Measurements from ENCODE around the gene HYDIN. TPM values are rescaled to one million over a fixed set of nuclear protein-coding genes. Genes with fewer than 3 reads are reported as not detected.
"Not testable (repeated sequence)": the region's sequence is repeated elsewhere in the genome, so short reads cannot be mapped to it uniquely, and the experiment has no call there.

The HYDIN gene
- total RNA-seq, 2 experiments from 2014 or later: not detected

DNA sequence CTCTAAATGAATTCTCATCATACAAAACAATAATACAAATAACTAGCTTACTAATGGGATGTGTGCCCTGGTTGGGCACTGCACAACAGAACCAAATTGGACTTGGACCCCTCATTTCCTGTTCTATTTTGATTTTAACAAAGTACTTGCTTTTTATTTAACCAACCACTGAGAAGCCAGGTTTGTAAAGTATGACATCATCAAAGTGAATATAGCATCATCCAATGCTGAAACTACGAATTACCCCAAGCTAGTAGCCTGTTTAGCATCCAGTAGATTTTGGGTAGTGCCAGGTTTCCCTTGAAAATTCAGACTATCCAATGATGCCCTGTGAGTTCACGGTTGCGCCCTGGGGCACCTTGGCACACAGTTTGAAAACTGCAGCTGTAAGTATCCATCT lies 51.0 kb downstream of the HYDIN start:
- no peaks in the 10 kb centered on the region for H3K36me3 Mint-ChIP-seq (ENCODE audit: low read depth)
- H3K27me3 Mint-ChIP-seq: peaks cover 19% of the 10 kb centered on the region
- DNase-seq (no peak), ATAC-seq (no peak)
- no peak overlapping the region for H3K27ac Mint-ChIP-seq
- POLR2A ChIA-PET: no interaction called here
- TF ChIP-seq CTCF (IDR thresholded peaks at IDR 0.05): no peak
- H3K9me3 Mint-ChIP-seq: no peaks in the 10 kb centered on the region
- intact Hi-C loops (cut with micrococcal nuclease): no loop called here
- H3K4me3 Mint-ChIP-seq: no peak overlapping the region
- no peaks in the 10 kb centered on the region for H3K4me1 Mint-ChIP-seq (ENCODE audit: low read depth)
- CTCF ChIA-PET: no interaction called here

- intact Hi-C loops (cut with micrococcal nuclease): no loop called here
- ChIA-PET CTCF (no interaction called here), POLR2A (no interaction called here)
- H3K4me1 Mint-ChIP-seq (ENCODE audit: low read depth): no peaks in the 10 kb centered on the region
- H3K9me3 Mint-ChIP-seq: no peaks in the 10 kb centered on the region
- no peak overlapping the region for H3K4me3 Mint-ChIP-seq
- peaks cover 16% of the 10 kb centered on the region for H3K27me3 Mint-ChIP-seq
- ATAC-seq (no peak), DNase-seq (no peak)
- no peaks in the 10 kb centered on the region for H3K36me3 Mint-ChIP-seq (ENCODE audit: low read depth)
- TF ChIP-seq CTCF (IDR thresholded peaks at IDR 0.05): no peak
- no peak overlapping the region for H3K27ac Mint-ChIP-seq
These were observed 57.9 kb downstream of the HYDIN start for GRCh38 chr16:71172481-71173207.

GRCh38 chr16:71161007-71161406 lies 69.5 kb downstream of the HYDIN start:
- POLR2A ChIA-PET; H3K4me3 Mint-ChIP-seq; ATAC-seq; intact Hi-C loops (cut with micrococcal nuclease); H3K9me3 Mint-ChIP-seq; H3K27ac Mint-ChIP-seq; H3K27me3 Mint-ChIP-seq; H3K36me3 Mint-ChIP-seq (ENCODE audit: low read depth); CTCF ChIA-PET; DNase-seq; H3K4me1 Mint-ChIP-seq (ENCODE audit: low read depth): not testable (repeated sequence)

DNA sequence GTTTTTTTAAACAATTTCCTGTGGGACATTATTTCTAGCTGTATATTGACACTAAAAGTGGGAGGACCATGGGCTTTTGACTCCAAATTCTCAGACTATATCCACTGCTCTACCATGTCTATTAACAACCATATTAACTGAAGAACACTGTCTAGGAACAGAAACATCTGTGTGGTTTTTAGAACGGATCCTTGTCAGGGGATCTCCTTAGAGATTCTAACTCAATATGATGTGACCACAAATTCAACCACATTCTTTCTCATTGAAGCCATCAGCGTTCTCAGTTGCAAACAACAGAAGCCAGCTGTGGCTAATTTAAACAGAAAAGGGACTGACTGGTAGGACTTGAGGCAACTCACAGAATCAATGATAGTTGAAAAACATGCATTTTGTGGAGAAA lies 73.2 kb downstream of the HYDIN start:
- H3K4me1 Mint-ChIP-seq (ENCODE audit: low read depth); CTCF ChIA-PET; H3K9me3 Mint-ChIP-seq; H3K27ac Mint-ChIP-seq; intact Hi-C loops (cut with micrococcal nuclease); POLR2A ChIA-PET; DNase-seq; H3K4me3 Mint-ChIP-seq; H3K27me3 Mint-ChIP-seq; H3K36me3 Mint-ChIP-seq (ENCODE audit: low read depth): not testable (repeated sequence)
- peak; percentile 30 for ATAC-seq

DNA sequence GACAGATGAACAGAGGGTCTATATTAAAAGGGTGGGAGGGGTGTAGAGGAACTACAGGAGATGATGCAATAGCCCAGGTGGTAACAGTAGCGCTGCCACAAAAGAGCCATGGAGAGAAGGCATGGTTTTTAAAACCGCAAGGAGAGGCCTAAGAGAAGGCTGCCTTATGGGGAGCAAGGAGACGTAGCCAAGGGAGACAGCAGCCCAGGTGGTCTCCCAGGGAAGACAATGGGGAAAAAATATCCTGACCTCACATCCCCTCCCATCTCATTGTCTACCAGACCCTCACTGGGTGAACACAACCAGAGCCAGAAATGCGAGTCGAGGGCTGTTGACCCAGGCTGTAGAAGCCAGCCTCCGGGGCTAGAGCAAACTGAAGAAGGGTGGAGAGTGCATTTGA lies 77.2 kb downstream of the HYDIN start:
- intact Hi-C loops (cut with micrococcal nuclease); H3K27ac Mint-ChIP-seq; H3K4me3 Mint-ChIP-seq; POLR2A ChIA-PET; H3K27me3 Mint-ChIP-seq; H3K36me3 Mint-ChIP-seq (ENCODE audit: low read depth); ATAC-seq; H3K9me3 Mint-ChIP-seq; H3K4me1 Mint-ChIP-seq (ENCODE audit: low read depth); DNase-seq; CTCF ChIA-PET: not testable (repeated sequence)

GRCh38 chr16:71151654-71152053 lies 78.9 kb downstream of the HYDIN start:
- H3K36me3 Mint-ChIP-seq (ENCODE audit: low read depth); DNase-seq; H3K27ac Mint-ChIP-seq; intact Hi-C loops (cut with micrococcal nuclease); H3K9me3 Mint-ChIP-seq; POLR2A ChIA-PET; CTCF ChIA-PET; H3K27me3 Mint-ChIP-seq; H3K4me1 Mint-ChIP-seq (ENCODE audit: low read depth); H3K4me3 Mint-ChIP-seq; ATAC-seq: not testable (repeated sequence)

DNA sequence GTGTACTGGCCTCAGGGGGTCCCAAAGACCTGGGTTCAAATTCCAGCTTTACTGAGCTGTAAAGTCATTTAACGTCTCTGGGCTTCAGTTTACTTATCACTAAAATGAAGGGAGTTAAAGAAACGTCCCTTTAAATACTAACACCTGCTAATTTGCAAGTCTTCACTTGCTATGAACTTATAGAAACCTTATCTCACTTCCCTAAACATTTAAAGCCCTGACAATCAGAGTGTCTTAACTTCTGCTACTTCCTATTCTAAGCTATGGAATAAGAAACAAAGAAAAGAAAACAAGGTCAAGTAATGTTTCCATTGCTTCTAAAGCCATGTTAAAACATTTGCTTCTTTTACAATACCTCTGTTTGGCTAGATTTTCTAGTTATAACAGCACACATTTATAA lies 87.3 kb downstream of the HYDIN start:
- CTCF ChIA-PET; H3K27me3 Mint-ChIP-seq; intact Hi-C loops (cut with micrococcal nuclease); POLR2A ChIA-PET; H3K4me1 Mint-ChIP-seq (ENCODE audit: low read depth); ATAC-seq; H3K9me3 Mint-ChIP-seq; DNase-seq; H3K27ac Mint-ChIP-seq; H3K4me3 Mint-ChIP-seq; H3K36me3 Mint-ChIP-seq (ENCODE audit: low read depth): not testable (repeated sequence)

DNA sequence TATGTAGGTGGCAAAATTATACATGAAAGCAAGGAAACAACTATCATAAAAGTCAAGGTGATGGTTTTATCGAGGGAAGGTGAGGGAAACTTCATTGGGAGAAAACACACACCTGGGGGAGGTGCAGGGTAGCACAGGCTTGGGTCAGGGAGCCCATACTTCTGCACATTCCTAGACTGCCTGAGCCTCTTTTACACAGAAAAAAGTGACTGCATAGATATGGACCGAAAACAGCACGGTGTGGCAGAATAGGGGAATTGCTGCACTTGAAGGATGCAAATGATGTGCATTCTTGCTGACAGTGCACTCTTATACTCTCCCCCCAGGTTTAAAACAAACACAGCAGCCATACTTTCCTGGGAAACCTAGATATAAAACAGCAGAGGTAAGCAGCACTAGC lies 120.0 kb downstream of the HYDIN start:
- H3K36me3 Mint-ChIP-seq (ENCODE audit: low read depth); H3K4me1 Mint-ChIP-seq (ENCODE audit: low read depth); DNase-seq; H3K27ac Mint-ChIP-seq; H3K9me3 Mint-ChIP-seq; H3K27me3 Mint-ChIP-seq; intact Hi-C loops (cut with micrococcal nuclease); CTCF ChIA-PET; ATAC-seq; POLR2A ChIA-PET; H3K4me3 Mint-ChIP-seq: not testable (repeated sequence)

DNA sequence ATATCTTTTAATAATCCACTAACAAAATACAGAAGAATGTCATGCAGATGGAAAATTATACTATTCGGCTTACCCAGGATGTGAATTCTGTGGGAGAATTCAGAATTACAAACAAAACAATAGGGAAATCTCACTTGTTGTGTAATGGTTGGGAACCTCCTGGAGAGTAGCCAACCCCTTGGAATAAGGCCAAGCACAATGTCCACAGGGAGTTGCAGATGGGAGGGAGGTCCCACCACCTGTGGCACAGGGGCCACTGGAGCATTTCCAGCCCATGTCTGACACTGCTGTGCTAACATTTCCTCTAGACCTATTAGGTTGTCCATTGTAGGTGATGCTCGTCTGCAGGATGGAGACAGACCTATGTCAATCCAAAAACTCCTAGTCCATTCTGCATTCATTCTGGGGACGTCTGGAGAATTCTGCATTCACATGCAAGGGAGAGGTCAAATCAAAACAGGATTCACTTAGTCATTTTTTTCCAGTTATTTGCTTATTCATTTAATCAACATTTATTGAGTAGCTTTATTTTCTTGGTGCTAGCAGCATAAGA lies 120.8 kb downstream of the HYDIN start:
- DNase-seq; H3K27me3 Mint-ChIP-seq; H3K4me3 Mint-ChIP-seq; intact Hi-C loops (cut with micrococcal nuclease); H3K36me3 Mint-ChIP-seq (ENCODE audit: low read depth); H3K9me3 Mint-ChIP-seq; POLR2A ChIA-PET; ATAC-seq; CTCF ChIA-PET; H3K4me1 Mint-ChIP-seq (ENCODE audit: low read depth); H3K27ac Mint-ChIP-seq: not testable (repeated sequence)

- H3K4me3 Mint-ChIP-seq; intact Hi-C loops (cut with micrococcal nuclease); H3K36me3 Mint-ChIP-seq (ENCODE audit: low read depth); DNase-seq; POLR2A ChIA-PET; H3K27ac Mint-ChIP-seq; ATAC-seq; H3K9me3 Mint-ChIP-seq; CTCF ChIA-PET; H3K27me3 Mint-ChIP-seq; H3K4me1 Mint-ChIP-seq (ENCODE audit: low read depth): not testable (repeated sequence)
These were observed 124.6 kb downstream of the HYDIN start for GRCh38 chr16:71105881-71106280.

- H3K9me3 Mint-ChIP-seq; CTCF ChIA-PET; H3K27me3 Mint-ChIP-seq; H3K27ac Mint-ChIP-seq; POLR2A ChIA-PET; ATAC-seq; H3K4me3 Mint-ChIP-seq; H3K36me3 Mint-ChIP-seq (ENCODE audit: low read depth); H3K4me1 Mint-ChIP-seq (ENCODE audit: low read depth); intact Hi-C loops (cut with micrococcal nuclease); DNase-seq: not testable (repeated sequence)
These were observed 146.9 kb downstream of the HYDIN start for GRCh38 chr16:71083573-71083972.
